Right cardiac atrium (tissue), 5 donors: ENCODE data around the gene BCAP31. TPM values are rescaled to one million over a fixed set of nuclear protein-coding genes. Genes with fewer than 3 reads are reported as not detected.

Experiments
- ATAC-seq, 2 donors: fragments of 200-7000 bp; cut with Tn5 transposase; one replicate each; pipeline versions ENCODE4 v1.8.0 to v1.9.1; 2020; ENCODE audit warnings: moderate library complexity in 2 of 2, mild to moderate bottlenecking in 1 of 2
- DNase-seq, 3 donors: peaks; one replicate each; pipeline ENCODE4 v3.0.0-alpha.2; 2020
- H3K27ac ChIP-seq: one replicate; pipeline ENCODE4 v1.5.1; 2013; ENCODE audit warnings: mild to moderate bottlenecking, low read length, control low read depth, moderate library complexity
- H3K27me3 ChIP-seq: one replicate; pipeline ENCODE4 v1.6.1; 2013; ENCODE audit not compliant: control insufficient read depth, insufficient read depth
- H3K4me1 ChIP-seq: one replicate; pipeline ENCODE4 v1.6.1; 2013; ENCODE audit warnings: low read length; ENCODE audit not compliant: control insufficient read depth, insufficient read depth
- H3K4me3 ChIP-seq: one replicate; pipeline ENCODE4 v1.5.1; 2013; ENCODE audit warnings: low read length, control low read depth
- H3K9me3 ChIP-seq: one replicate; pipeline ENCODE4 v1.6.1; 2013; ENCODE audit warnings: low read length; ENCODE audit not compliant: control insufficient read depth
- WGBS: extraction: QIAGEN DNeasy Blood & Tissue Kit; methylation state at CpG from one replicate; pipeline ENCODE4 v1.1.7; 2013; 5-methylcytosine and 5-hydroxymethylcytosine counted together
- intact Hi-C, 4 donors: fragments of 100-400 bp; cut with DNase I; formaldehyde crosslinking; loops; one replicate each; pipeline versions ENCODE4 v1.11.0 to v1.14.0; 2022 to 2023
- long read RNA-seq, 4 donors: library from polyadenylated mRNA; unstranded; transcript quantifications; one replicate each; pipeline ENCODE4 v2.0.0, GENCODE V29; 2020 to 2021
- polyA plus RNA-seq: library from polyadenylated mRNA; stranded (reverse); fragments of 200-250 nt; gene quantifications from one replicate; pipeline ENCODE4 v1.2.3, GENCODE V29; 2013
- total RNA-seq, 4 donors: library from RNA; stranded (reverse); fragmentation: NEBNext Ultra II Directional; extraction: Animal tissue kit (Norgen Biotek cat#: 25700); gene quantifications; one replicate each; pipeline ENCODE4 v1.2.1, GENCODE V29; 2021
- donor health status: healthy with polysubstance abuse.
- donor health status: DM: no; HTN: yes; CAD: no.
- donor health status: DM: no; HTN: no; CAD: no.
- donor health status: DM: no; HTN: yes; CAD: no; lungs with severe emphysema.
- donor health status: DM: yes; HTN: yes; CAD: no.

The BCAP31 gene
- total RNA-seq (100 to 1,000 TPM; 111 to 143 (median 123) TPM), polyA plus RNA-seq (149 TPM)
- long read RNA-seq, donor 1, transcript BCAP31-201 (8 exons, 1,643 nt) = major isoform, 419 of 460 reads
- long read RNA-seq, donor 1, transcript BCAP31-207 (8 exons, 1,824 nt) = minor isoform, 13 of 460 reads
- long read RNA-seq, donor 1, partial matches to known transcripts = 9 of 460 reads
- long read RNA-seq, donor 1, other reads (novel, unspliced or antisense) = 19 of 460 reads
- long read RNA-seq, donor 2, transcript BCAP31-201 (8 exons, 1,643 nt) = major isoform, 137 of 162 reads
- long read RNA-seq, donor 2, partial matches to known transcripts = 6 of 162 reads
- long read RNA-seq, donor 2, other reads (novel, unspliced or antisense) = 15 of 162 reads
- long read RNA-seq, donor 3, transcript BCAP31-207 (8 exons, 1,824 nt) = minor isoform, 35 of 796 reads
- long read RNA-seq, donor 3, transcript BCAP31-201 (8 exons, 1,643 nt) = major isoform, 706 of 796 reads
- long read RNA-seq, donor 3, partial matches to known transcripts = 30 of 796 reads
- long read RNA-seq, donor 3, other reads (novel, unspliced or antisense) = 24 of 796 reads
- long read RNA-seq, donor 4, transcript BCAP31-201 (8 exons, 1,643 nt) = major isoform, 126 of 137 reads
- long read RNA-seq, donor 4, partial matches to known transcripts = 5 of 137 reads
- long read RNA-seq, donor 4, other reads (novel, unspliced or antisense) = 3 of 137 reads

DNA sequence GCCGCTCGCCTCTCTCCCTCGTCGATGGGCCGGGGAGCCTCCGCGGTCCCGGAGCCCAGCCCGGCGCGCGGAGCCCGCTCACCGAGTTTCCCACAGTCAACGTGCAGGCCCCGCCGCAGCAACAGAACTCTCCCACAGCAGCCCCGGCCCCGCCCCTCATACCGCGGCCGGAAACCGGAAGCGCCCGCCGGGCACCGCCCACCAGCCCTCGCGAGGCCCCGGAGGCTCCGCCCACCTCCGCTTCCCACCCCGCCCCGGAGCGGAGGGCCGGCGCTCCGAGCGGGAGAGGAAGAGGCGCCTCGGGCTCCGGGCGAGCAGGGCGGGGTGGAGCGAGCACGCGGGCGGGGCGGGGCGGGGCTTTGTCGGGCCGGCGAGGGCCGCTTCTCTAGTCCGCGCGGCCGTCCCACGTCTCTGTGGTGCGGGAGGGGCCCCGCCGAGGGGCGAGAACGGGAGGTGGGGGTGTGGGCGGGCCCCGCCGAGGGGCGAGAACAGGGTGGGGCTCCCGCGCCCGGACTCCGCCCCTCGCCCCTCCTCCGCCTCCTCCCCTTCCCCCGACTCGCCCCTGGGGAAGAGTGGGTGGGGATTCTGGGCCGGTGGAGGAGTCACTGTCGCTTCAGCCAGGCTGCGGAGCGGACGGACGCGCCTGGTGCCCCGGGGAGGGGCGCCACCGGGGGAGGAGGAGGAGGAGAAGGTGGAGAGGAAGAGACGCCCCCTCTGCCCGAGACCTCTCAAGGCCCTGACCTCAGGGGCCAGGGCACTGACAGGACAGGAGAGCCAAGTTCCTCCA lies at the start of gene BCAP31, which contains the start of gene ABCD1:
Gene BCAP31 (minus strand): TSS at position 136 of the 787 bp plus-strand sequence. CDS start 1,143 bp downstream, outside the sequence.
Gene ABCD1 (plus strand): TSS at position 605 of the 787 bp plus-strand sequence. CDS start 411 bp downstream, outside the sequence.
- Histone ChIP-seq H3K27ac (peak within 1 kb of the TSS; percentile 96), H3K4me1 (peaks cover 13% of the 10 kb centered on the region)
- under 1% methylated on average over 81 of the region's 88 CpGs for WGBS

DNA sequence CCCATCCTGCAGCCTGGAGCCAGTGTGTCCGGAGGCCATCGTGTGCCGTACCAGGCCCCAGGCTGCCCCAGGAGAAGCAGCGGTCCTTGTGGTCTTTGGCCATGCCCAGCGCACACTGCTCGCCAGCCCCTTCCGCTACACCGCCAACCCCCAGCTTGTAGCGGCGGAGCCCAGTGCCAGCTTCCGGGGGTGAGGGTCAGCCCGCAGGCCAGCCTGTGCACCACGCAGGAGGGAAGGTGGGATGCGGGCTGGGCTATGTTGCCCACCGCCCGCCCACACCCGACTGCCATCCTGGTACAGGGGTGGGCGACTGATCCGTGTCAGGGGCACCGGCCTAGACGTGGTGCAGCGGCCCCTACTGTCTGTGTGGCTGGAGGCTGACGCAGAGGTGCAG lies 49.0 kb upstream of the BCAP31 start:
- DNase-seq = peak in 2 of 3 donors; percentile 7 to 52
- WGBS = 94% methylated on average over 23 of the region's 23 CpGs
- no peak overlapping the region for H3K4me3 ChIP-seq

More for the DNA sequence above, at the start of gene BCAP31, which contains the start of gene ABCD1:
- peak within 1 kb of the TSS; percentile 80 for H3K4me3 ChIP-seq
- peak; percentile 90 to 96 (median 95) for DNase-seq
- peak; percentile 82 to 86 for ATAC-seq
- no peaks in the 10 kb centered on the region for H3K27me3 ChIP-seq
- intact Hi-C loops = no loop called here
- H3K9me3 ChIP-seq = no peaks in the 10 kb centered on the region

DNA sequence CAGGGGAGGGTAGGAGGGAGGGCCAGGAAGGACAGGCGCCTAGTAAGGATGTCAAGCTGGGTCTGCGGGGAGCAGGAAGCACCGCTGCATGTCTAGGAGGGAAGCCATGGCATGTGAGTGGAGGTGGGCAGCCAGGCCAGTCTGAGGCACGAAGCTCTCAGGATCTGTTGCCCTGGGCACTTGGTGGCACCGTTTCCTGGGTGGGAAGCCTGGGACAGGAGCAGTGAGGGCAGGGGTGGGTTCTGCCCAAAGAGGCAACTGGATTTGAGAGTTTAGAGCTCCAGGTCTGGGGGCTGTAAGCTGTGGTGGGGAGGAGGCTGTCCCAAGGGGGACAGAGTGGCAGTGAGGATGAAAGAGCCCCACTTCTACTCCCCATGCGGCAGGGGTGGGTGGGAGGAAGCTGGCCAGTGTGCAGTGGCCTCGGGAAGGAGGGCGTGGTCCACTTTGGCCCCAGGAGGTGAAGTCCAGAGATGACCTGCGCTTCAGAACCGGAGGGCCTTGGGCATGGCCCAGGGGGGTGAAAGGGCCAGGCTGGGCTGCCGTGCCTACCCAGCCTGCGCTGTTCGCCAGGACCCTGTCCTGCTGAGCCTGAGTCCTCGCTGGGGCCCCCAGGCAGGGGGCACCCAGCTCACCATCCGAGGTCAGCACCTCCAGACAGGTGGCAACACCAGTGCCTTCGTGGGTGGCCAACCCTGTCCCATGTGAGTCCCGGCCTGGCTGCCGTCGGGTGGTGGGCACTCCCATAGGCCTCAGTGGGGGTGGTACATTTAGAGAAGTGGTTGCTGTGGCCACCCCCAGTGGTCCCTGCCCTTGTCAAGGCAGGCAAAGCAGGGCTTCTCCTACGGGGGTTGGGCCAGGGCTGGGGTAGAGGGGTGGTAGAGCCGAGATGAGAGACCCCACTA lies 48.4 kb upstream of the BCAP31 start:
- intact Hi-C loops = no loop called here
- H3K9me3 ChIP-seq = no peaks in the 10 kb centered on the region
- no peaks in the 10 kb centered on the region for H3K4me1 ChIP-seq
- WGBS = 82% methylated on average over 21 of the region's 21 CpGs
- no peaks in the 10 kb centered on the region for H3K27me3 ChIP-seq
- H3K4me3 ChIP-seq = no peak overlapping the region
- ATAC-seq (no peak), DNase-seq (peak in 2 of 3 donors; percentile 6 to 59)
- no peak overlapping the region for H3K27ac ChIP-seq

More for the DNA sequence above, 49.0 kb upstream of the BCAP31 start:
- H3K9me3 ChIP-seq = no peaks in the 10 kb centered on the region
- ATAC-seq = no peak
- no peak overlapping the region for H3K27ac ChIP-seq
- H3K27me3 ChIP-seq = no peaks in the 10 kb centered on the region
- intact Hi-C loops = no loop called here
- no peaks in the 10 kb centered on the region for H3K4me1 ChIP-seq

DNA sequence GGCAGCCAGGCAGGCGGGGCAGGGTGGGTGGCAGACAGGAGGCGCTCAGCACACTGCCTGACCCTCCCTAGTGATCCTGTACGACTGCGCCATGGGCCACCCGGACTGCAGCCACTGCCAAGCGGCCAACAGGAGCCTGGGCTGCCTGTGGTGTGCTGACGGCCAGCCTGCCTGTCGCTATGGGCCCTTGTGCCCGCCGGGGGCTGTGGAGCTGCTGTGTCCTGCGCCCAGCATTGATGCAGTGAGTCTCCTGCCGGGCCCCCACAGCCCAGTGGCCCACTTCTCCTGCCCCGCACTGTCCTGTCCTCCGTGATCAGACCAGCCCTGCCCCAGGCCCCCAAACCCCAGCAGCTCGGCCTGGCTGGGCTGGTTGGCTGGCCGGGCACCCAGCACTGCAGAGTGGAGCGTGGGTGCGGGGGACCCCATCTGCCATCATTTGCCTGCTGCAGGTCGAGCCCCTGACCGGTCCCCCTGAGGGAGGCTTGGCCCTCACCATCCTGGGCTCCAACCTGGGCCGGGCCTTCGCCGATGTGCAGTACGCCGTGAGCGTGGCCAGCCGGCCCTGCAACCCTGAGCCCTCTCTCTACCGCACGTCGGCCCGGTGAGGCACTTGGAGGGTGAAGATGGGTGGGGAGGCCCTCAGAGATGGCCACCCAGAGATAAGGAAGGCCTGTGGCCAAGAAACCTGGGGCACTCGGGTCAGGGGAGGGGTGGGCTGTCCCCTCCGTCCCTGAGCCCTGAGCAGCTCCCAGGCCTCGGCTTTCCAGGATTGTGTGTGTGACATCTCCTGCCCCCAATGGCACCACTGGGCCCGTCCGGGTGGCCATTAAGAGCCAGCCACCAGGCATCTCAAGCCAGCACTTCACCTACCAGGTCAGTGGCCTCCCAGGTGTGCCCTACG lies 47.5 kb upstream of the BCAP31 start:
- DNase-seq (peak in 1 of 3 donors; percentile 49), ATAC-seq (no peak)
- Histone ChIP-seq H3K9me3 (no peaks in the 10 kb centered on the region), H3K27me3 (no peaks in the 10 kb centered on the region), H3K4me1 (no peaks in the 10 kb centered on the region), H3K27ac (no peak overlapping the region), H3K4me3 (no peak overlapping the region)
- WGBS = 89% methylated on average over 37 of the region's 37 CpGs
- intact Hi-C loops = no loop called here

DNA sequence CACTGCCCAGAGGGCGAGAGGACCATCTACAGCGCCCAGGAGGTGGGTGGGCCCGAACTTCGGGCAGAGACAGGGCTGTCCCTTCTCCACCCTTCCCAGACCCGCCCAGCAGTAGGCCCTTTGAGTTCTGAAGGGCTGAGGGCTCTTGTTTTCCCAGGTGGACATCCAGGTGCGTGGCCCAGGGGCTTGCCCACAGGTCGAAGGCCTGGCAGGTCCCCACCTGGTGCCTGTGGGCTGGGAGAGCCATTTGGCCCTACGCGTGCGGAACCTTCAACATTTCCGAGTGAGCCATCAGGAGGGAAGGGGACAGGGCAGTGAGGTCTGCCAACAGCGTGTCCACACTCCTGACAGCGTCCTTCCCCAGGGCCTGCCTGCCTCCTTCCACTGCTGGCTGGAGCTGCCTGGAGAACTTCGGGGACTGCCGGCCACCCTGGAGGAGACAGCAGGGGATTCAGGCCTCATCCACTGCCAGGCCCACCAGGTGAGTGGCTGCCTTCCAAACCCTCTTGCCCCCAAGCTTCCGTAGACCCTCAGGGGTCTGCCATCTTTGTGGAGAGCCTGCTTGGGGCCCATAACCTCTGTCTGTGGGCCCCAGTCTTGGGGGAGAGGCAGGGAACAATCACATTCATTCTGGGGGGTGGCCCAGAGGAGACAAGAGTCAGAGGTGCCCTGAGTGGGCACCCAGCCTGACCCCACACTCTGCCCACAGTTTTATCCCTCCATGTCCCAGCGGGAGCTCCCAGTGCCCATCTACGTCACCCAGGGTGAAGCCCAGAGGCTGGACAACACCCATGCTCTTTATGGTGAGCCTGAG lies 46.6 kb upstream of the BCAP31 start:
- intact Hi-C loops = no loop called here
- H3K9me3 ChIP-seq = no peaks in the 10 kb centered on the region
- H3K27ac ChIP-seq = no peak overlapping the region
- DNase-seq (no peak), ATAC-seq (no peak)
- H3K27me3 ChIP-seq = no peaks in the 10 kb centered on the region
- 89% methylated on average over 18 of the region's 18 CpGs for WGBS
- H3K4me1 ChIP-seq = no peaks in the 10 kb centered on the region
- no peak overlapping the region for H3K4me3 ChIP-seq

DNA sequence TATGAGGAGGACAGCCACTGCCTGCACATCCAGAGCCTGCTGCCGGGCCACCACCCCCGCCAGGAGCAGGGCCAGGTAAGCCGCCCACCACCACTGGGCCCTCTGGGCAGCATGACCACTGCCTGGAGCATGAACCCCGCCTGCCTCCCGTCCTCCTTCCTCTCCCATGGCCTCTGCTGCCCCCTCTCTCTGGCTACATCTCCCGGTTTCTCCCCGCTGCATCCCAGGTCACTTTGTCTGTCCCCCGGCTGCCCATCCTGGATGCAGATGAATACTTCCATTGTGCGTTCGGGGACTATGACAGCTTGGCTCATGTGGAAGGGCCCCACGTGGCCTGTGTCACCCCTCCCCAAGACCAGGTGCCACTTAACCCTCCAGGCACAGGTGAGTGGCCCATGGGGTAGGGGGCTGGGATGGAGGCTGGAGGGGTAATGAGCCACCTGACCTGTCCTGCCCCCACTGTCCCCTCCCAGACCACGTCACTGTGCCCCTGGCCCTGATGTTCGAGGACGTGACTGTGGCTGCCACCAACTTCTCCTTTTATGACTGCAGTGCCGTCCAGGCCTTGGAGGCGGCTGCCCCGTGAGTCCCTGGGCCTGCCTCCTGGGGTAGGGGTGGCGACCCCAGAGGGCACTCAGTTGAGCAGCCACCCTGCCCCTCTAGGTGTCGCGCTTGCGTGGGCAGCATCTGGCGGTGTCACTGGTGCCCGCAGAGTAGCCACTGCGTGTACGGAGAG lies 45.8 kb upstream of the BCAP31 start:
- Histone ChIP-seq H3K4me1 (no peaks in the 10 kb centered on the region), H3K27me3 (no peaks in the 10 kb centered on the region), H3K4me3 (no peak overlapping the region), H3K27ac (no peak overlapping the region), H3K9me3 (no peaks in the 10 kb centered on the region)
- 84% methylated on average over 25 of the region's 25 CpGs for WGBS
- no peak for ATAC-seq
- peak in 2 of 3 donors; percentile 28 to 50 for DNase-seq
- intact Hi-C loops = loop anchor here in 2 of 4 donors (10.0 kb wide), 1 partner anchor 185 kb away; no protein-coding TSS in a partner anchor

DNA sequence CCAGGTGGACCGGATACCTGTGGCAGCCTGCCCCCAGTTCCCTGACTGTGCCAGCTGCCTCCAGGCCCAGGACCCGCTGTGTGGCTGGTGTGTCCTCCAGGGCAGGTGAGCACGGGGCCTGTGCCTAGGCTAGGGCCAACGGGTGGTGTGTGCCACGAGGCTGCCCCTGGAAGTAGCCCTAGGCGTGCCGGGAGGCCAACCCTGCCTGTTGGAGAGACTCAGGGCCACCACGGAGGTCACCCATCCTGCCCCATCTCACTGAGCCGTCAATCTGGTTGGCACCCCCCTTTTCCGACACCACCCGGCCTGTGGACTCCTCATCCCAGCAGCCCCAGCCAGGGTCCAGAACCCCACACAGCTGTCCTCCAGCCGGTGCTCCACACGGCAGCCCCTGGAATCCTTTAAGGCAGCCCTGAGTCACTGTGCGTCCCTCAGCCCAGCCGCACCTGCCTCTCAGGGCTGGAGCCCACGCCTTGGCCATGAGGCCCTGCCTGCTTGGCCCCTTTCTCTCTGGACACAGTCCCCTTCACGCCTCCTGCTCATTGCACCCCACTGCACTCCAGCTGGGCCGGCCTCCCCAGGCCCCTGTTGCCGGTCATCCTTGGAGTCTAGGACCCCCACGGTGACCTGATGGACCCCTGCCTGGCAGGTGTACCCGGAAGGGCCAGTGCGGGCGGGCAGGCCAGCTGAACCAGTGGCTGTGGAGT lies 45.1 kb upstream of the BCAP31 start:
- no peak overlapping the region for H3K4me3 ChIP-seq
- no peaks in the 10 kb centered on the region for H3K27me3 ChIP-seq
- H3K27ac ChIP-seq = no peak overlapping the region
- DNase-seq (peak in 1 of 3 donors; percentile 46), ATAC-seq (no peak)
- intact Hi-C loops = loop anchor here in 2 of 4 donors (10.0 kb wide), 1 partner anchor 185 kb away; no protein-coding TSS in a partner anchor
- no peaks in the 10 kb centered on the region for H3K4me1 ChIP-seq
- WGBS = 84% methylated on average over 23 of the region's 23 CpGs
- H3K9me3 ChIP-seq = no peaks in the 10 kb centered on the region
